ENCODE data around the gene MCOLN1. TPM values are rescaled to one million over a fixed set of nuclear protein-coding genes. Genes with fewer than 3 reads are reported as not detected.

MCOLN1 gene
- total RNA-seq, 1 donor from 2014 or later = 24.4 TPM

GRCh38 chr19:7478173-7478842 is 44.1 kb upstream of the MCOLN1 start:
- Mint-ChIP-seq H3K4me3 (no peak overlapping the region), H3K36me3 (ENCODE audit: low read depth) (no peaks in the 10 kb centered on the region), H3K9me3 (no peaks in the 10 kb centered on the region), H3K4me1 (peaks cover 15% of the 10 kb centered on the region), H3K27me3 (ENCODE audit: low read depth) (no peaks in the 10 kb centered on the region), H3K27ac (ENCODE audit: unreplicated experiment) (no peak overlapping the region)
- TF ChIP-seq CTCF (conservative IDR thresholded peaks at IDR 0.05) = no peak
- no peak for DNase-seq (ENCODE audit: low read depth, low spot score)

- H3K9me3 Mint-ChIP-seq = no peaks in the 10 kb centered on the region
- no peak for DNase-seq (ENCODE audit: low read depth, low spot score)
- H3K27me3 Mint-ChIP-seq (ENCODE audit: low read depth) = no peaks in the 10 kb centered on the region
- H3K4me3 Mint-ChIP-seq = no peak overlapping the region
- TF ChIP-seq CTCF (conservative IDR thresholded peaks at IDR 0.05) = no peak
- no peaks in the 10 kb centered on the region for H3K36me3 Mint-ChIP-seq (ENCODE audit: low read depth)
- no peak overlapping the region for H3K27ac Mint-ChIP-seq (ENCODE audit: unreplicated experiment)
- peaks cover 15% of the 10 kb centered on the region for H3K4me1 Mint-ChIP-seq
These were observed 43.6 kb upstream of the MCOLN1 start for GRCh38 chr19:7478843-7479227.

GRCh38 chr19:7480222-7480969 is 42.0 kb upstream of the MCOLN1 start:
- no peak for DNase-seq (ENCODE audit: low read depth, low spot score)
- H3K27me3 Mint-ChIP-seq (ENCODE audit: low read depth) = no peaks in the 10 kb centered on the region
- TF ChIP-seq CTCF (conservative IDR thresholded peaks at IDR 0.05) = no peak
- peak overlapping the region; percentile 12 for H3K4me3 Mint-ChIP-seq
- H3K4me1 Mint-ChIP-seq = peaks cover 15% of the 10 kb centered on the region
- no peaks in the 10 kb centered on the region for H3K36me3 Mint-ChIP-seq (ENCODE audit: low read depth)
- H3K9me3 Mint-ChIP-seq = no peaks in the 10 kb centered on the region
- H3K27ac Mint-ChIP-seq (ENCODE audit: unreplicated experiment) = peak overlapping the region; percentile 84

GRCh38 chr19:7480970-7481255 is 41.5 kb upstream of the MCOLN1 start:
- H3K4me1 Mint-ChIP-seq = peaks cover 15% of the 10 kb centered on the region
- H3K27me3 Mint-ChIP-seq (ENCODE audit: low read depth) = no peaks in the 10 kb centered on the region
- H3K27ac Mint-ChIP-seq (ENCODE audit: unreplicated experiment) = no peak overlapping the region
- TF ChIP-seq CTCF (conservative IDR thresholded peaks at IDR 0.05) = no peak
- no peaks in the 10 kb centered on the region for H3K36me3 Mint-ChIP-seq (ENCODE audit: low read depth)
- no peak for DNase-seq (ENCODE audit: low read depth, low spot score)
- no peak overlapping the region for H3K4me3 Mint-ChIP-seq
- H3K9me3 Mint-ChIP-seq = no peaks in the 10 kb centered on the region

- no peak overlapping the region for H3K4me3 Mint-ChIP-seq
- no peak overlapping the region for H3K27ac Mint-ChIP-seq (ENCODE audit: unreplicated experiment)
- H3K4me1 Mint-ChIP-seq = peaks cover 15% of the 10 kb centered on the region
- H3K36me3 Mint-ChIP-seq (ENCODE audit: low read depth) = no peaks in the 10 kb centered on the region
- H3K9me3 Mint-ChIP-seq = no peaks in the 10 kb centered on the region
- H3K27me3 Mint-ChIP-seq (ENCODE audit: low read depth) = no peaks in the 10 kb centered on the region
- no peak for DNase-seq (ENCODE audit: low read depth, low spot score)
- TF ChIP-seq CTCF (conservative IDR thresholded peaks at IDR 0.05) = no peak
These were observed 39.6 kb upstream of the MCOLN1 start for GRCh38 chr19:7482584-7483439.

Data from neural crest cell (in vitro differentiated cells).